HL-60 (cell line): ENCODE results near the gene ACSS3.

ENCODE experiments used
- GABPA ChIP-seq: IDR thresholded peaks from 2 replicates; pipeline ENCODE4 v1.6.1; 2012; ENCODE audit warnings: low read depth
- POLR2AphosphoS5 ChIP-seq: IDR thresholded peaks from 2 replicates; pipeline ENCODE4 v1.6.1; 2012; ENCODE audit warnings: low read depth
- TF ChIP-seq, protein P1 (sequence below): IDR thresholded peaks from 2 replicates; pipeline ENCODE4 v1.6.1; 2012; ENCODE audit warnings: low read depth; ENCODE audit not compliant: insufficient replicate concordance
- TF ChIP-seq, protein P2 (sequence below): IDR thresholded peaks from one replicate; pipeline ENCODE4 v1.5.1; 2011; ENCODE audit warnings: low read length, control low read depth, inconsistent platforms; ENCODE audit not compliant: insufficient read depth

- TF ChIP-seq GABPA (no peak), POLR2AphosphoS5 (no peak)
- TF ChIP-seq, protein P1, sequence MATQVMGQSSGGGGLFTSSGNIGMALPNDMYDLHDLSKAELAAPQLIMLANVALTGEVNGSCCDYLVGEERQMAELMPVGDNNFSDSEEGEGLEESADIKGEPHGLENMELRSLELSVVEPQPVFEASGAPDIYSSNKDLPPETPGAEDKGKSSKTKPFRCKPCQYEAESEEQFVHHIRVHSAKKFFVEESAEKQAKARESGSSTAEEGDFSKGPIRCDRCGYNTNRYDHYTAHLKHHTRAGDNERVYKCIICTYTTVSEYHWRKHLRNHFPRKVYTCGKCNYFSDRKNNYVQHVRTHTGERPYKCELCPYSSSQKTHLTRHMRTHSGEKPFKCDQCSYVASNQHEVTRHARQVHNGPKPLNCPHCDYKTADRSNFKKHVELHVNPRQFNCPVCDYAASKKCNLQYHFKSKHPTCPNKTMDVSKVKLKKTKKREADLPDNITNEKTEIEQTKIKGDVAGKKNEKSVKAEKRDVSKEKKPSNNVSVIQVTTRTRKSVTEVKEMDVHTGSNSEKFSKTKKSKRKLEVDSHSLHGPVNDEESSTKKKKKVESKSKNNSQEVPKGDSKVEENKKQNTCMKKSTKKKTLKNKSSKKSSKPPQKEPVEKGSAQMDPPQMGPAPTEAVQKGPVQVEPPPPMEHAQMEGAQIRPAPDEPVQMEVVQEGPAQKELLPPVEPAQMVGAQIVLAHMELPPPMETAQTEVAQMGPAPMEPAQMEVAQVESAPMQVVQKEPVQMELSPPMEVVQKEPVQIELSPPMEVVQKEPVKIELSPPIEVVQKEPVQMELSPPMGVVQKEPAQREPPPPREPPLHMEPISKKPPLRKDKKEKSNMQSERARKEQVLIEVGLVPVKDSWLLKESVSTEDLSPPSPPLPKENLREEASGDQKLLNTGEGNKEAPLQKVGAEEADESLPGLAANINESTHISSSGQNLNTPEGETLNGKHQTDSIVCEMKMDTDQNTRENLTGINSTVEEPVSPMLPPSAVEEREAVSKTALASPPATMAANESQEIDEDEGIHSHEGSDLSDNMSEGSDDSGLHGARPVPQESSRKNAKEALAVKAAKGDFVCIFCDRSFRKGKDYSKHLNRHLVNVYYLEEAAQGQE: no peak
- TF ChIP-seq, protein P2, sequence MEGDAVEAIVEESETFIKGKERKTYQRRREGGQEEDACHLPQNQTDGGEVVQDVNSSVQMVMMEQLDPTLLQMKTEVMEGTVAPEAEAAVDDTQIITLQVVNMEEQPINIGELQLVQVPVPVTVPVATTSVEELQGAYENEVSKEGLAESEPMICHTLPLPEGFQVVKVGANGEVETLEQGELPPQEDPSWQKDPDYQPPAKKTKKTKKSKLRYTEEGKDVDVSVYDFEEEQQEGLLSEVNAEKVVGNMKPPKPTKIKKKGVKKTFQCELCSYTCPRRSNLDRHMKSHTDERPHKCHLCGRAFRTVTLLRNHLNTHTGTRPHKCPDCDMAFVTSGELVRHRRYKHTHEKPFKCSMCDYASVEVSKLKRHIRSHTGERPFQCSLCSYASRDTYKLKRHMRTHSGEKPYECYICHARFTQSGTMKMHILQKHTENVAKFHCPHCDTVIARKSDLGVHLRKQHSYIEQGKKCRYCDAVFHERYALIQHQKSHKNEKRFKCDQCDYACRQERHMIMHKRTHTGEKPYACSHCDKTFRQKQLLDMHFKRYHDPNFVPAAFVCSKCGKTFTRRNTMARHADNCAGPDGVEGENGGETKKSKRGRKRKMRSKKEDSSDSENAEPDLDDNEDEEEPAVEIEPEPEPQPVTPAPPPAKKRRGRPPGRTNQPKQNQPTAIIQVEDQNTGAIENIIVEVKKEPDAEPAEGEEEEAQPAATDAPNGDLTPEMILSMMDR: no peak
These were observed 151.9 kb downstream of the ACSS3 start for GRCh38 chr12:81229759-81230158.
